ENCODE results near the gene KIF13A.

GRCh38 chr6:17859846-17860245 lies 127.6 kb downstream of the KIF13A start:
- TF ChIP-seq CTCF (IDR thresholded peaks at IDR 0.05) (no peak), EZH2 (IDR thresholded peaks at IDR 0.05) (no peak)
